Natural killer cell (primary cell): ENCODE data around the gene MBP. TPM values are rescaled to one million over a fixed set of nuclear protein-coding genes. Genes with fewer than 3 reads are reported as not detected.

Experiments
- ATAC-seq, 3 donors: fragments of 150-1000 bp in 2 of 3; fragments of 200-7000 bp in 1 of 3; cut with Tn5 transposase; 1 replicate in 1 of 3; 2 replicates in 2 of 3; pipeline ENCODE4 v1.10.0; 2021; ENCODE audit warnings: mild to moderate bottlenecking in 2 of 3, moderate library complexity in 2 of 3
- DNase-seq, 2 donors: peaks; one replicate each; pipeline versions ENCODE4 v3.0.0 to v3.0.0-alpha.2; 2013 to 2021; ENCODE audit warnings: mixed read lengths in 1 of 2
- H3K27ac ChIP-seq: one replicate; pipeline ENCODE4 v1.5.1; 2013; ENCODE audit warnings: mild to moderate bottlenecking, low read length
- H3K27me3 ChIP-seq: one replicate; pipeline ENCODE4 v1.6.1; 2013; ENCODE audit warnings: low read length; ENCODE audit not compliant: control insufficient read depth, insufficient read depth
- H3K36me3 ChIP-seq: one replicate; pipeline ENCODE4 v1.6.1; 2013; ENCODE audit warnings: low read length; ENCODE audit not compliant: control insufficient read depth, insufficient read depth
- H3K4me1 ChIP-seq: one replicate; pipeline ENCODE4 v1.6.1; 2013; ENCODE audit warnings: low read length; ENCODE audit not compliant: control insufficient read depth, insufficient read depth
- H3K4me3 ChIP-seq: one replicate; pipeline ENCODE4 v1.5.1; 2013; ENCODE audit warnings: low read length
- H3K9me3 ChIP-seq: one replicate; pipeline ENCODE4 v1.6.1; 2013; ENCODE audit warnings: low read length; ENCODE audit not compliant: control insufficient read depth, insufficient read depth
- H3K27ac Mint-ChIP-seq, 2 donors: one replicate each; pipeline ENCODE4 v1.8.0; 2022; ENCODE audit warnings: mild to moderate bottlenecking in 2 of 2, mixed read lengths in 2 of 2, moderate library complexity in 1 of 2
- H3K27me3 Mint-ChIP-seq, 2 donors: one replicate each; pipeline ENCODE4 v1.8.0; 2022; ENCODE audit warnings: low read depth in 2 of 2, mixed read lengths in 2 of 2
- H3K36me3 Mint-ChIP-seq: one replicate; pipeline ENCODE4 v1.8.0; 2022; ENCODE audit warnings: mixed read lengths
- H3K4me1 Mint-ChIP-seq, 2 donors: one replicate each; pipeline ENCODE4 v1.8.0; 2022; ENCODE audit warnings: mixed read lengths in 2 of 2
- H3K4me3 Mint-ChIP-seq: one replicate; pipeline ENCODE4 v1.8.0; 2022; ENCODE audit warnings: mild to moderate bottlenecking, moderate library complexity, mixed read lengths
- H3K9me3 Mint-ChIP-seq, 2 donors: one replicate each; pipeline ENCODE4 v1.8.0; 2022; ENCODE audit warnings: mixed read lengths in 2 of 2
- WGBS: methylation state at CpG from one replicate; pipeline ENCODE4 v1.1.7; 2013; ENCODE audit warnings: missing lambda C conversion rate; ENCODE audit not compliant: insufficient coverage; 5-methylcytosine and 5-hydroxymethylcytosine counted together
- intact Hi-C: fragments of 100-400 bp; cut with micrococcal nuclease; formaldehyde crosslinking; loops from one replicate; pipeline ENCODE4 v1.14.2; 2022
- total RNA-seq, 4 donors: library from RNA; stranded (reverse); fragments of 120-200 nt in 1 of 4; gene quantifications; one replicate each; pipeline versions ENCODE4 v1.2.3 to v1.2.4, GENCODE V29; 2013 to 2022
- TF ChIP-seq, protein P1 (sequence below): fragments of 200-600 bp; IDR thresholded peaks from one replicate; pipeline ENCODE4 v1.8.0; 2022; ENCODE audit warnings: antibody characterized with exemption

The MBP gene
- total RNA-seq, 3 donors from 2014 or later (not counting 1 experiment from before 2014, with no cell fraction given) = 183 to 344 (median 325) TPM

GRCh38 chr18:77141401-77142118, 9.0 kb upstream of the MBP start:
- H3K36me3 ChIP-seq = no peaks in the 10 kb centered on the region
- DNase-seq (peak in 1 of 2 donors; percentile 37), ATAC-seq (peak in 2 of 3 donors; percentile 24 to 32)
- no peak overlapping the region for H3K4me3 ChIP-seq
- H3K27ac Mint-ChIP-seq = peak overlapping the region; percentile 43 to 83
- H3K9me3 Mint-ChIP-seq = no peaks in the 10 kb centered on the region
- H3K9me3 ChIP-seq = peaks cover 12% of the 10 kb centered on the region
- no peaks in the 10 kb centered on the region for H3K27me3 ChIP-seq
- TF ChIP-seq, protein P1, sequence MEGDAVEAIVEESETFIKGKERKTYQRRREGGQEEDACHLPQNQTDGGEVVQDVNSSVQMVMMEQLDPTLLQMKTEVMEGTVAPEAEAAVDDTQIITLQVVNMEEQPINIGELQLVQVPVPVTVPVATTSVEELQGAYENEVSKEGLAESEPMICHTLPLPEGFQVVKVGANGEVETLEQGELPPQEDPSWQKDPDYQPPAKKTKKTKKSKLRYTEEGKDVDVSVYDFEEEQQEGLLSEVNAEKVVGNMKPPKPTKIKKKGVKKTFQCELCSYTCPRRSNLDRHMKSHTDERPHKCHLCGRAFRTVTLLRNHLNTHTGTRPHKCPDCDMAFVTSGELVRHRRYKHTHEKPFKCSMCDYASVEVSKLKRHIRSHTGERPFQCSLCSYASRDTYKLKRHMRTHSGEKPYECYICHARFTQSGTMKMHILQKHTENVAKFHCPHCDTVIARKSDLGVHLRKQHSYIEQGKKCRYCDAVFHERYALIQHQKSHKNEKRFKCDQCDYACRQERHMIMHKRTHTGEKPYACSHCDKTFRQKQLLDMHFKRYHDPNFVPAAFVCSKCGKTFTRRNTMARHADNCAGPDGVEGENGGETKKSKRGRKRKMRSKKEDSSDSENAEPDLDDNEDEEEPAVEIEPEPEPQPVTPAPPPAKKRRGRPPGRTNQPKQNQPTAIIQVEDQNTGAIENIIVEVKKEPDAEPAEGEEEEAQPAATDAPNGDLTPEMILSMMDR = peak; percentile 44
- peaks cover 54% of the 10 kb centered on the region for H3K4me1 ChIP-seq
- H3K4me3 Mint-ChIP-seq = no peak overlapping the region
- 86% methylated on average over 8 of the region's 8 CpGs for WGBS
- H3K27ac ChIP-seq = no peak overlapping the region
- intact Hi-C loops = no loop called here
- peaks cover 62 to 75% of the 10 kb centered on the region in 2 donors for H3K4me1 Mint-ChIP-seq
- peaks cover 9% of the 10 kb centered on the region for H3K36me3 Mint-ChIP-seq
- no peaks in the 10 kb centered on the region for H3K27me3 Mint-ChIP-seq

DNA sequence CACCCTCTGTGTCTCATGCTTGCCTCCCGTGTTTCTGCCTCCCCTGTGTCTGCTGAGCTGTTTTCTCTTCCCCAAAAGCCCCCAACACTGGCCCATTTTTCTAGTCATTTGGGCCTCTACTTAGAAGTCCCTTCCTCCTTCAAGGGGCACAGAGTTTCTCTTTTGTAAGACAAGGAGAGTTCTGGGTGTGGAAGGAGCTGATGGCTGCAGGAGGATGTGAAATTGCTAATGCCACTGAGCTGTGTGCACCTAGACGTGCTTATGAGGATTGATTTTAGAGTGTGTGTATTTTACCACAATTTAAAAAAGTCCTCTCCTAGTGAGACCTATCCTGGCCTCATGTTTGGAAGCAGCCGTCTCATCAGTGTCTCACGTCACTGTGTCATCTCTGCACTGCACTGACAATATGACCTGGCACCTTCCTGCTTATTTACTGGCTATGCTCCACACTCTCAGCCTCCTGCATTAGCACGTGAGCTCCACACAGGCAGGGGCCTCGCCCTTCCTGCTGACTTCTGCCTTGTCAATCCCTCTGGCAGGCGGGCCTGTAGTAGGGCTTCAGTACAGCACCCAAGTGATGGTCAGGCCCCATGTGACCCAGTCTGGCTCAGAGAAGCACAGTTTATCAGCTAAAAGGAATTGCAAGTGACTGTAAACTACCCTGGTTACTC, 8.0 kb upstream of the MBP start:
- Mint-ChIP-seq H3K27ac (peak overlapping the region; percentile 43 to 83), H3K36me3 (peaks cover 9% of the 10 kb centered on the region), H3K9me3 (no peaks in the 10 kb centered on the region), H3K27me3 (no peaks in the 10 kb centered on the region), H3K4me1 (peaks cover 61 to 75% of the 10 kb centered on the region in 2 donors), H3K4me3 (no peak overlapping the region)
- Histone ChIP-seq H3K27me3 (no peaks in the 10 kb centered on the region), H3K4me3 (no peak overlapping the region), H3K9me3 (peaks cover 12% of the 10 kb centered on the region), H3K4me1 (peaks cover 51% of the 10 kb centered on the region), H3K27ac (peak overlapping the region; percentile 23), H3K36me3 (no peaks in the 10 kb centered on the region)
- TF ChIP-seq, protein P1 = no peak
- WGBS = 57% methylated on average over 6 of the region's 7 CpGs
- DNase-seq = peak in 1 of 2 donors; percentile 72
- intact Hi-C loops = no loop called here
- ATAC-seq = peak; percentile 57 to 71 (median 66)

- ATAC-seq = no peak
- H3K9me3 ChIP-seq = peaks cover 12% of the 10 kb centered on the region
- H3K27ac Mint-ChIP-seq = peak overlapping the region in 1 of 2 donors; percentile 83
- no peak overlapping the region for H3K4me3 ChIP-seq
- H3K4me3 Mint-ChIP-seq = no peak overlapping the region
- DNase-seq = no peak
- H3K9me3 Mint-ChIP-seq = no peaks in the 10 kb centered on the region
- no peaks in the 10 kb centered on the region for H3K27me3 ChIP-seq
- peaks cover 9% of the 10 kb centered on the region for H3K36me3 Mint-ChIP-seq
- TF ChIP-seq, protein P1 = no peak
- no peaks in the 10 kb centered on the region for H3K36me3 ChIP-seq
- intact Hi-C loops = no loop called here
- 92% methylated on average over 5 of the region's 5 CpGs for WGBS
- H3K27me3 Mint-ChIP-seq = no peaks in the 10 kb centered on the region
- H3K27ac ChIP-seq = peak overlapping the region; percentile 23
- H3K4me1 Mint-ChIP-seq = peaks cover 59 to 71% of the 10 kb centered on the region in 2 donors
- peaks cover 51% of the 10 kb centered on the region for H3K4me1 ChIP-seq
Observed at GRCh38 chr18:77140030-77140429, 7.4 kb upstream of the MBP start.
